Medulla oblongata (tissue), 1 donor: ENCODE results near the gene BACH2.
"Not testable (repeated sequence)": the region's sequence is repeated elsewhere in the genome, so short reads cannot be mapped to it uniquely, and the experiment has no call there.

Experiments used
- DNase-seq: peaks from one replicate; pipeline ENCODE4 v3.0.0-alpha.2; 2015; ENCODE audit errors: extremely low spot score

The BACH2 gene

DNA sequence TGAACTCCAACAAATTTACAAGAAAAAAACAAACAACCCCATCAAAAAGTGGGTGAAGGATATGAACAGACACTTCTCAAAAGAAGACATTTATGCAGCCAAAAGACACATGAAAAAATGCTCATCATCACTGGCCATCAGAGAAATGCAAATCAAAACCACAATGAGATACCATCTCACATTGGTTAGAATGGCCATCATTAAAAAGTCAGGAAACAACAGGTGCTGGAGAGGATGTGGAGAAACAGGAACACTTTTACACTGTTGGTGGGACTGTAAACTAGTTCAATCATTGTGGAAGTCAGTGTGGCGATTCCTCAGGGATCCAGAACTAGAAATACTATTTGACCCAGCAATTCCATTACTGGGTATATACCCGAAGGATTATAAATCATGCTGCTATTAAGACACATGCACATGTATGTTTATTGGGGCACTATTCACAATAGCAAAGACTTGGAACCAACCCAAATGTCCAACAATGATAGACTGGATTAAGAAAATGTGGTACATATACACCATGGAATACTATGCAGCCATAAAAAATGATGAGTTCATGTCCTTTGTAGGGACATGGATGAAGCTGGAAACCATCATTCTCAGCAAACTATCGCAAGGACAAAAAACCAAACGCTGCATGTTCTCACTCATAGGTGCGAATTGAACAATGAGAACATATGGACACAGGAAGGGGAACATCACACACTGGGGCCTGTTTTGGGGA is 264.0 kb downstream of the BACH2 start:
- DNase-seq: not testable (repeated sequence)

DNA sequence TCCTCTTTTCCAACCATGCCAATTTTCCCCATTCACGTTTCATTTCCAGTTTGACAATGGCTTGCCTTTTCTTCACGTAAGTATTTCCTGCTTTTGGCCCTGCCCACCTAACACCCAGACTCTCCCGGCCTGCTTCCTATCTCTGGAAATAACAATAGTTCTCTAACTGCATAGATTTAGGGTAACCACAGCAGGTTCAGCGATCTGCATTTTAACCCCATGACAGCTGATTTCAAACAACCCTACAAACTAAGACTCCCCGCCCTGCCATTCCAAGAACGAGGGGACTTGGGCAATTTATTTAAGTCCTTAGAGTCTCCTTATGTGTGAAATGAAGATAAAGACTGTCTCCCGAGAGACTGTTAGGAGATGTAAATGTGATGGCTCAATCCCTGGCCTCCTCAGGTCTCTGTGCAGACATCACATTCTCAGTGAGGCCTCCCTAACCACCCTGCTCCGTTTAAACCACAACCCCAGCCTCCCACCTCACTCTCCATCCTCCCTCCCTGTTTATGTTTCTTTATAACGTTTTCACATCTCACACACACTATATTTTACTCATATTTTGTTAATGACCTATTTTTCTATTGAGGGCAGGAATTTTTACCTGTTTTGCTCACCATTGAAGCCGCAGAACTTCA is 267.5 kb downstream of the BACH2 start:
- no peak for DNase-seq

DNA sequence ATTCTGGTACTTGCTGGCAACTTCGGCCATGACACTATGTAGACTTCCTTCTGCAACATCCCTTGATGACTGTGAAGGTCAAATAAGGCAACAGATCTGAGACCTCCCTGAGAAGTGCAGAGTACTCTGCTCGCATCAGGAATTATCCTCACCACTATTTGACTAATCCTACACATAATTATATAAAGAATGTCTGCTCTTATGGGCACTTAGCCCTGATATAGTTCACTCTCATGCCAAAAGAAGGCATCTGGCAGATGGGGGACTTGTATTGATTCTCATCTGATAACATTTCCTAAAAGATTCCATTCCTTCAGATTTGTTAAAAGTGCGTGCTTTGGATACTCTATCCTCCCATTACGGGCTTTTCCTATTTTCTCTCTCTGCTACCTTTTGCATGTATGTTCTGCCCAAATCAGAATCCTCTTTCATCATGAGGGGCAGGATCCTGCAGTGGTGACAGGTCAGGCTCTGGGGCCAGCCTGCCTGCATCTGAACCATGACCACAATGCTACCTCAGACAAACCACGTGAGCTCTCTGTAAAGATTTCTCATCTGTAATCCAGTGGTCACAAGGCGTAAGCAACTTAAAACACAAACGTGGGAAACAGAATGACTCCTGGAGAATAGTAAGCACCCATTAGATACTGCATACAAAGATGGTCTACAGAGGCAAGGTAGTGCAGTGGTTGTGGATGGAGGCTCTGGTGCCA is 268.4 kb downstream of the BACH2 start:
- DNase-seq: no peak

DNA sequence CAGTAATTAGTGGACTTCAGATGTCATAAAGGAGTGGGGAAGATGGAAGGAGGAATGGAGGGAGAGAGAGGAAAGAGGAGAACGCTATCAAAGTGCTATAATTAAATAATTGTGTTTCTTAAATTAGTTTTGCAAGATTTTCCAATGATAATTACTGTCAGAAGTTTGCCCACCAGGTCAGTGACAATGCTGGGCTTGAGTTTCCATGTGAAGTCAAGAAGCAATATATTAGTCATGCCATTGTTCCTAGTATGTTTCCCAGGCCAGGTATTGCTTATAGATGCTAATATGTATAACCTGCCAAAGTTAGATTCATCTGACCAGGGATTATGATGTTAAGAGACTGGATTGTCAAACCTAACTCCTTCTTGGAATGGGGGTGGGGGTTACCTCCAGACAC is 270.4 kb downstream of the BACH2 start:
- no peak for DNase-seq

DNA sequence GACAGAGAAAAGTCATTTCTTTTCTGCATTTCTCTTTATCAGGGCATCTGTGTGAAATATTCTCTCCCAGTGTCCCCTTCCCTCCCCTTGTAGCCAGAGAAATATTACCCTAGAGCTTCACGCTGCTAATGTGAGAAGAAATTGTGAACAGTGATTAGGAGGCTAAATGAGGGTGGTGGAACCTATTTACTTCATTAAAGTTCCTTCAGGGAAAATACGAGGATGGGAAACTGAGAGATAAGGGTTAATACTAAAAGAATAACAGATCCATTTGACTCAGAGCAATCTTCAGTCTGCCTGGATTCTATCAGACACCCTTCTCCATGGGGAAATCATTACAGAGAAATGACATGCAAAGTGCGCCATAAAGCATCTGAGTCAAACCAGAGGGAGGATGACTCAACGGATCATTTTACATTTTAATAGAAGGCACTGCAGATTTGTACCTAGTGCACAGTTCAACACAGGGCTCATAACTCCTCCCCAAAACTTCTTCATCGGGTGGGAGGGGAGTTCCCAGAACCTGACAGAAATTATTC is 271.1 kb downstream of the BACH2 start:
- DNase-seq: no peak

DNA sequence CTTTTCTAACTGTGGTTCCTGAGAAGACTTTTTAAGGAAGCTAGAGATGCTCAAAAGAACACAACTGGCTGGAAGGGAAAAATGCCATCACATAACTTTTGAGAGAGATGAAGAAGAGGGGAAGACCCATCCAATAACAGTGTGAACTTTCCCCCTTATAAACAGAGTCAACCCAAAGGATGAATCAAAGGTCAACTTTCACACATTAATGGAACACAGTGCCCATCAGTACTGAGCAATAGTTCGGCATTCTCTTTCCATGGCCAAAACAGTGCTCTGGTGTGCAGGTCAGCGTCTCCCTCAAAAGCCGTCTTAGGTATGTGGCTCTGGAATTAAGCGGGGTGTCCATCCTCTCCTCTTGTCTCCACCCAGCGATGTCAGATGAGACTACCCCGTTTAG is 272.0 kb downstream of the BACH2 start:
- no peak for DNase-seq

DNA sequence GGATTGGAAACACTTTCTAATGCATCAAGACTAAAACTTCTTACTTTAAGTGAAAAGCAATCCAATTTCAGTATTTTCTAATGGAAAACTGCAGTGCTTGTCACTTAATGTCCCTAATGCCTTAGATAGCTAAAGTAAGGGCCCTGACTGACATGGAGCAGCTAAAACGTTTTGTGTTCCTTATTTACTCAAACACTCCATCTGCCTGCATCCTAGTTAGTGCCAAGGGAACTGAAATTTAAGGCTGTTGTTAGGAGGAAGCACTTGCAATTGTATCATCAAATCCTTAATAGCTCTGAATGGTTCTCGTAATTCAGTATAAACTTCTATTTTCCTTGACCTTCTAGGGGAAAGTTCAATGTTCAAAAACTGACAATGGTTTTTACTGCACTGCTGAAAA is 274.9 kb downstream of the BACH2 start:
- DNase-seq: no peak

DNA sequence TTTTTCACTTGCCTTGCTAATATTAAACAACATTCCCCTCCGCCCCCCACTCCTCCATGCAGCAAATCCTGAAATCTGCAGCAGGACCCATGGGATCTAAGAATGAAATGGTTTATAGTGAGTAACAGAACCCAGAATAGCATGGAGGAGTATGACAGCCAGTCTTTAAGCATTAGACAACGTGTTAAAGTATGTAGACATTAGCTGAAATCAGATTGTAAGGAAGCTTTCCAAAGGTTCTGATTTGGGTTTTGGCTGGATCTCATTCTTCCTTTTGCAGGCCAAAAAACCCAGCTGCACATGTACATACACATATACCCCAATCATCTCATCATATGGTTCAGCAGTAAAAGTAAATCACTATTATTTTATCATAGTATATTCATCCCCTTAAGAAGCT is 275.9 kb downstream of the BACH2 start:
- no peak for DNase-seq

DNA sequence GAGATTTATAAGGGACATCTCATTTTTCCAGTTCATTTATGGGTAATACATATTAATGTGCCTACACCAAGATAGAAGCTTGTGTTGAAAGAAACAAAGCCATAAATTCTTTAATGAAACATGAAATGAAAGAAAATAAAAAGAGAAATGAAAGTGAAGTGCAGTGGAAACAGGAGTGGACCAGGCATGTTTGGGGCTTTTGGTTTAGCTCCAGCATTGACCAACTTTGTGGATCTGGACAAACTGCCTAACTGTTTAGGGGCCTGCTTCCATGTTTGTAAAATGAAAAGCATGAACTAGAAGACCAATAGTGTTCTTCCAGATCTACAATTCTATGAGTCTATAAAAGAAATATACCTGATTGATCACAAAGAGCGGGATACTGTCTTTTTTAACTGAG is 277.4 kb downstream of the BACH2 start:
- no peak for DNase-seq

DNA sequence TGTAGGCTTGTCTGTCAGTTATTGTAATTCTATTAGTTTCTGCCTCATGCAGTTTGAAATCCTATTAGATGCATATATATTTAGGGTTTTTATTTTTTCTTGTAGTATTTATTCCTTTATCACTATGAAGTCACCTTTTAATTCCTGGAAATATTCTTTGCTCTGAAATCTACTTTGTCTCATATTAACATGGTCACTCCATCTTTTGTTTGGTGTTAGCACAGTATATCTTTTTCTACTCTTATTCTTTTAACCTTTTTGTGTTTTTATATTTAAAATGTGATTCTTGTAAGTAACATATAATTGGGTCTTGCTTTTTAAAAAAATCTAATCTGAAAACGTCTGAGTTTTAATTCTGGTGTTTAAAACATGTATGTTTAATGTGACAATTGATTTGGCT is 280.8 kb downstream of the BACH2 start:
- DNase-seq: no peak

DNA sequence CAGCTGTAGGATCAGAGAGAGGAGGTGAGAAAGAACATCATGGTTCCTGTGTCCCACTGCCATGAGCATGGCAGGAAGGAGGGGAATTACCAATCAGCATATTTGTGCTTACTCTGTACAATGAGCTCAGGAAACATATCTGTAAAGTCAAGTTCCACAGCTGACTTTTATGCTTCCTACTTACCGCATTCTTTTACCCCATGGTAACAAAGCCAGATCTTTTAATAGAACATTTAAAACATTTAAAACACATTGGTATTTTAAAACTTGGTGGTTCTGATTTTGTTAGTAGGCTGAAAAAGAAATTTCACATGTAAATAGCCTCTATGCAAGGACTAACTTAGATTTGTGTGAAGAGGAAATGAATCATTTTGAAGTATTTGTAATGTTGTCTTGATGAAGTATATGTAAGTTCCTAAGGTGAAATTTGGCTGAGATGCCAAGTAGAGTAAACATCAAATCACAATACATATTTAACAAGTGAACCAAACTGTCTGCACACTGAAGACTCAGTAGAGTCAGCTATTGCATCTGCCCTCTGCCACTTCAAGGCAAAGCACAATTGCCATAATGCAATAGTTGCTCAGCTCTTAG is 287.6 kb downstream of the BACH2 start:
- DNase-seq: no peak

DNA sequence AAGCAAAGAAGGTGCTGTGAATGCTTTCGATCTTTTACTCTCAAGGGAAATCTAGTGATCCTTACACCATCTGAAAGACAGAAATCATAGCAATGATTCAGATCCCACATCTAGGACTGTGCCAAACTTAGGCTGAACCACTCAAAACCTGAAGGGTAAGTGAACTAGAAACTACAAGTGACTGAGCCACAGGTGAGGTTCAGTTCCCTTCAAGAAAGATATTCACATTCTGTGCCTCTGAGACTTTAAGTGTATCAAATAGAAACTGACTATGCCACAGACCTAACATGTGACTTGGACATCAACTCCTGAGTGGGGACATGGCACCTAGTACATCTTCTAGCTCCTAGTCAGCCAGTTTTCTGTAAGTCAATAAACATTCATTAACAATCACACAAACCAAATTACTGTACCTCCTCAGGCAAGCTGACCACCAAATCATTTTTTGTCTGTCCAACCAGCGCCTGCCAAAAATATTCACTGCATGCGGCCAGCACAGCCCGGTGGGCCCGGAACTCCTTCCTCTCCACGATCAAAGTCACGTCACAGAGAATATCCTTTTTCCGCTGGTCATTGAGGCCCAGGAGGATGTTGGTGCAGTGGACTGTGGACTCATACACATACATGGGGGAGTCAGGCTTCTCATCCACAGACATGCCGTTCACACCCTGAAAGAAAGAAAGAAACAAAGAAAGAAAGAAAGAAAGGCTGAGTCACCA is 288.3 kb downstream of the BACH2 start:
- no peak for DNase-seq

DNA sequence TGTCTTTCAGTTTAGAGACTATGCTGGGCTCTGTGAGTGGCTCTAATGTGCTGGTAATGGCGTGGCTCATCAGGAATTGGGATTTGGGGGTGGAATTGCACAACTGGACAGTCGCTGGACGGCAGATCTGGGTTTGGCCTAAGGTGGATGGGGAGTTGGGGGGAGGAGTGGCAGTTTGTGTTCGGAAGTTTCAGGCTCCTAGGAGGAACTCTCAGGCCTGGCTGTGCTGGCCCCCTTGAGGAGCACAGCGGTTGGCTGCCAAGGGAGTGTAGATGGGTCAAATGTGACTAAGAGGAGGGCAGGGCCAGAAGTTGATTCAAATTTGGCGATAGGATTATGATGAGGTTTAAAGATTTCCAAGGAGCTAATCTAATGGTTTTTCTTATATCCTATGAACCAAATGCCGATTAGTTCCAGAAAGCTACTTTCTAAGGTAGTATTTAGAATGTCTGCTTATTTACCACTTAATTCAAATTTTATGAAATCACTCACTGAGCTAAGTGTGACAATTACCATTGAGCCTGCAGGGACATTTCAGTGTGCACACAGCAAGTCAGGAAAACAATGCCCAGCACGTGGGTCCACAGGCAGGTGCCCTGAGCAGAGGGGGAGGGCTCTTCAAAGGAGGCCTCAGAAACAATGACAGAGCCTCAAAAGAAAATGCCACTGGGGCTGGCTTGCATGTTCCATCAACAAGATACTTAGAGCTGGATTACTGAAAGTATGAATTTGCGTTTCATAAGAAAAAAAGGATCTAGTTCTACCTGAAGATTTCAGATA is 291.4 kb downstream of the BACH2 start:
- DNase-seq: no peak

DNA sequence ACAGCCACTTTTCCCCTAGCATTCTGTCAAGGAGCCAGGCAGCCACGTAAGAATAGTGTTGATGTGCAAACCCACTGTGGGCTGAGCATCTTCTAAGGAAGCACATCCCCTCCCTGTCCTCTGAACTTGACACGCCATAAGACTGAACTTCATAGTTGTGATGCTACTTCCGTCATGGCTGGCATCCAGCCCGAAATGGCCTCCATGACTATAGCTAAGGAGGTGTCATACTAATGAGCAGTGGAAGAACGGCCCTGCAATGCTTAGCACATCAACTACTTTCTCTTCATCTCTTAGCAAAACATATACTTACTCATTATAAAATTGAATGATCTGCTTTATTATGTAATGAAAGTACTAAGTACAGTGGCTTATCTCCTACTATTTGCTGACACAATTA is 292.1 kb downstream of the BACH2 start:
- no peak for DNase-seq

DNA sequence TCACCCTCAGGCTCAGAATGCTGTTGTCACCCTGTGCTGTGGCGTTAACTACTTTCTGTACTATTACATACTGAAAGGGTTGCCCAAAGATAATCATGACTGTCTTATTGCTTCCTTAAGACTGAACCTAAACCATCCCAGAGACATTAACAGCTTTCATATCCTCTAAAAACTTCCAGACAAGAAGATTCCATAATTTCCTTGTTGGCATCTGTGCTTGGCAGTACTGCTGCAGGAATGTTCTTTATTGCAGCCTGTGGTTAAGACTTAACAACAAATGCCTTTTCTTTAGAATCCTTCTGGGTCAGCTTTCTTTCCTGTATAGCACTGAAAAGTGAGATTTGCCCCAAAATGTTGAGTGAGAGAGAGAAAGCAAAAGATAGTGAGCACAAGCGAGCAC is 292.7 kb downstream of the BACH2 start:
- no peak for DNase-seq

DNA sequence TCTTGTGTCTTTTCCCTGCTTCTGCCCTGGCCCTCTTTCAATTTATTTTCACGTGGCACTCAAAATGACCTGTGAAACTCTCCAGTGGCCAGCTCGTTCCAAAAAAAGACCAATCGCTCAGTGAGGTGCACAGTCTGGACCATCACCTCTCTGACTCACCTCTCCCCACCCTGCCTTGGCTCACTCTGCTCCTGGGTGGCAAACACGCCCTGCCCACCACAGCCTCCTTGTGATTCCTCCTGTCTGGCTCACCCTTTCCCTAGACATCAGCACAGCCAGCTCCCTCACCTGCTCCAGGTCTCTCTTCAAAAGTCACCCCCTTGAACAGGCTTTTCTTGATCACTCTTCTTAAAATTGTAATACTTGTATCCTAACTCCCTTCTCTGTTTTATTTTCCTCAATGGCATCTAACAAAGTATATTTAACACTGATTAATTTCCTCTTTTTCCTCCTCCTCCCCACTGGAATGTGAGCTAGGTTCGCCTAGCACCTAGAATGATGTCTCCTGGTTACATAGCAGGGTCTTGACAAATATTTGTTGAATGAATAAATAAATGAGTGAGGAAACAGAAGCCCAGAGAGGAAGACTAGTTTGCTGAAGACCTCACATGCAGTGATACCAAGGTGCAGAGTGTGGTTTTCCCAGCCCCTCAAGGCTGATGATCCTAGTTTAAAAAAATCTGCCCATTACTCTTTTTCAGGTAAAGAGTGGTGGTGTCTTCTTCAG is 293.4 kb downstream of the BACH2 start:
- no peak for DNase-seq

DNA sequence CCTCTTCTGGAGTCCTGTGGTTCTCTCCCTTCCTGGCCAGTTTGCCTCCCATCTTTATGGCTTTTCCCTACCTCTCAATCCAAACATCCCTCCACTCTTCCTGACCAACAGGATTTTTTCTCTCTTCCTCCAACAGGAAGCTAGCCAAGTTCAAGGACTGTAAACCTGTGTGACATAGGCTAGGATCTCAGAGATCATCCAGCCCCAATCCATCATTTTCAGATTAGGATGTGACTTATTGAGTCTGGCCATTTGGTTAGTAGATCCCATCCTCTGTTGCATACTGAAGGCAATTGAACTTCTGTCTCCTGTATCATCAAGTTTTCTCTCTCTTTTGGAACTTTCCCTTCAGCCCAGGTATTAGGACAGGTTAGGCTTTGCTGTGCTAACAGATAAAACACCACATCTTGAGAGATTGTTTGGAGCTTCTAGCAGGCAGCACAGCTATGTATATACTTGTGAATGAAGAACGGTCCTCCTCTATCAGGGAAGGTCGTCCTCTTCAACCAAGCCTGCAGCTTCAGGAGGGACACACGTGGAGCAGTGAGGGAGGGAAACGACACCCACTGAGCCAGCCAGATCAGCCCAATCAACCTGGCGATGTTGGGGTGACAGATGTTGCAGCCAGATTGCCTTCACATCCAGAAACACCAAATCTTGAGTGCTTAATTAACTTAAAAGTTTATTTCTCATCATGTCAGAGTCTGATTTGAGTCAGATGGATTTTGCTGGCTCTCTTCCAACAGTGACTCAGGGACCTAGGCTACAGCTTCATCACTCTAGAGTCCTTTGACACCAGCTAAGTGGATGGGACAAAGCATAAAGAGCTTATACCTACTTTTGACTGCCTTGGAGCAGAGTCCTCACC is 295.5 kb downstream of the BACH2 start:
- no peak for DNase-seq

DNA sequence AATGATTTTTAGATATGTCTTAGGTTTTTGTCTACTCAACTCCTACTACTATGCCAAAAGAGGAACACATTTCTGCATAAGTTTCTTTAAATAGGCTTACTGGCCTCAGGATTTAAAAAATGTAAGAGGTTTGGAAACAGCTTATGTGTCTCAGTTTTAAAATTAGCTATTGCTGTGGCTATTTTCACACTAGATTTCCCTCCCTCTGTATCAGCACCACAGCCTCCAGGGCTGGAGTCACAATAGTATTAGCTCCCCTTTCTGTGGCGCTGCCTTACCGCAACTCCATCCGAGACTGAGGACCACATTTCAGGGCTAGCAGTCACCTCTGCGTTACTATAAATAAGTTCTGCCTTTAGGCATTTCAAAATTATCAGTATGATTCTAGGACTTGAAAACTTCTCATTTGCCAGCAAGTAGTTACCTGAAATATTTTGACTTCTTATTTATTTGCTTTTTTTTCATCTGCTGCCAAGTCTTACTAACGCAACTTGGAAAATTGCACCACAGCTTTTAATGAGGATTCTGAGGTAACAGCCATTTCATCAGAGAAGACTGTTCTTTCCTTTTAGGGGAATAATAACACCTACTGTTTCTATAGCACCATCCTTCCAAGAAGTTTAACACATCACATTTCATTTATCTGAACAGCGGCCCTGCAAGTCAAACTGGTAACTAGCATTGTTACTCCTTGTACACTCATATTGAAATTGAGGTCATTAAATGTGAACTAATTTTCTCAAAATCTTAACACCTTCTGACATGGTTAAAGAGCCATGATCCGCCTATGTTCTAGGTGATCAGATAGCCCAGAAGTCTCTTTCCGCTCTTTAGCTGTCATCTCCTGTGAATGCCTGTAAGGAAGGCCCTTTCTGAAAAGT is 296.5 kb downstream of the BACH2 start:
- DNase-seq: no peak
